GM18502 (cell line): ENCODE results near the gene ZDHHC9.
A peak's percentile ranks its signal among the peaks of the same experiment; 100 is the strongest.

Experiments
- ATAC-seq: cut with Tn5 transposase; IDR thresholded peaks from one replicate; pipeline ENCODE4 v1.9.1; 2021; ENCODE audit warnings: mild to moderate bottlenecking; ENCODE audit not compliant: unreplicated experiment, poor library complexity

ZDHHC9 gene

GRCh38 chrX:129769467-129770154 is 74.1 kb downstream of the ZDHHC9 start:
- peak; percentile 50 for ATAC-seq

GRCh38 chrX:129768586-129769466 is 74.9 kb downstream of the ZDHHC9 start:
- ATAC-seq, result no peak

GRCh38 chrX:129768186-129768585 is 75.5 kb downstream of the ZDHHC9 start:
- ATAC-seq, result no peak

DNA sequence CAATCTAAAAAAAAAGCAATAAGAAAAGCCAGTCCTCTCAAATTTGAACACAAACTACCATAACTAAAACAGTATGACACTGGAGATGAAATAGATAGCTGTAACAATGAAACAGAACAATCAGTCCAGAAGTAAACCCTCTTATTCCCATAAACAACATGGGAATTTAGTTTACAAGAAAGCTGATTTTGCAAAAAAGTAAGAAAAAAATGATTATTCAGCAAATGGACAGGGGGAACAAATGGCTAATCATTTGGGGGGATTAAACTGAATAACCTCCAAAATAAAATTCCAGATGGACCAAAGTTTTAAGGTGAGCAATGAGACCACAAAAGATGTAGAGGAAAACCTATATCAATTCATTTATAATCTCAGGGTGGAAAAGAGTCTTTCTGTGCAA is 80.0 kb downstream of the ZDHHC9 start:
- no peak for ATAC-seq

- no peak for ATAC-seq
These were observed 81.2 kb downstream of the ZDHHC9 start for GRCh38 chrX:129762448-129762847.

DNA sequence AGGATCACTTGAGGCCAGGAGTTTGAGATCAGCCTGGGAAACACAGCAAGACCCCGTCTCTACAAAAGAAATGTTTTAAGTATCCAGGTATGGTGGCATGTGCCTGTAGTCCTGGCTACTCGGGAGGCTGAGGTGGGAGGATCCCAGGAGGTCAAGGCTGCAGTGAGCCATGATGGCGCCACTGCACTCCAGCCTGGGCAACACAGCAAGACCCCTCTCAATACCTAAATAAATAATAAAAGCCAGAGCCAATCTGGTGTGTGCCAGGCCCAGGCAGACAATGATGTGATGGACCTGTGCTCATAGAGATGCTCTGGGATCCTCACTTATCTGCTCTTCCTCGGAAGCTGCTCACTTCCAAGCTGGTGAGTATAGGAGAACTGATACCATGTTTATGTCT is 82.1 kb downstream of the ZDHHC9 start:
- no peak for ATAC-seq

GRCh38 chrX:129760981-129761380 is 82.7 kb downstream of the ZDHHC9 start:
- ATAC-seq, result no peak

GRCh38 chrX:129760155-129760554 is 83.5 kb downstream of the ZDHHC9 start:
- no peak for ATAC-seq

DNA sequence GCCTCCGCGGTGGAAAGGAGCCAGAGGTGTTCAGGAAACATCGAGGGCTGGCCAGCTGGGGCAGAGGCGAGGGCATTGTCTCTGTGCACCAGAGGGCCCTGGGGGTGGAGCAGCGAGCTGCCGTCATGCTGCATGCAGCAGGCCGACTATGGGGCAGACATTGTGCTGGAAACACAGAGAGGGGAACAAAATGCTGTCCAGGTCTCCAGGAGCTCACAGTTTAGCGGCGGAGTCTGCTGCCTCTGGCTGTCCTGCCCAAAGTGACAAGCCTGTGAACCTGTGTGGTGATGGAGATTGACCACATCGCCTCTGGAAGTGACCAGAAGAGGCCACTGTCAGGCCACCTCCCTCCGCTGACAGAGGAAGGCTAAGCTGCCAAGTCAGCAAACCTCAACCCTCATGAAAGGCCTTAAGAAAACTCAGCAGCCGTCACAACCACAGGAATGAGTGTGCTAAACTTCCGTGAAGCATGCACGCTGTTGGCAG is 84.1 kb downstream of the ZDHHC9 start:
- ATAC-seq, result peak; percentile 39

GRCh38 chrX:129755779-129756650 is 87.7 kb downstream of the ZDHHC9 start:
- ATAC-seq, result peak; percentile 43

GRCh38 chrX:129754056-129755024 is 89.3 kb downstream of the ZDHHC9 start:
- ATAC-seq, result no peak
